ENCODE data around the gene BRPF1.

DNA sequence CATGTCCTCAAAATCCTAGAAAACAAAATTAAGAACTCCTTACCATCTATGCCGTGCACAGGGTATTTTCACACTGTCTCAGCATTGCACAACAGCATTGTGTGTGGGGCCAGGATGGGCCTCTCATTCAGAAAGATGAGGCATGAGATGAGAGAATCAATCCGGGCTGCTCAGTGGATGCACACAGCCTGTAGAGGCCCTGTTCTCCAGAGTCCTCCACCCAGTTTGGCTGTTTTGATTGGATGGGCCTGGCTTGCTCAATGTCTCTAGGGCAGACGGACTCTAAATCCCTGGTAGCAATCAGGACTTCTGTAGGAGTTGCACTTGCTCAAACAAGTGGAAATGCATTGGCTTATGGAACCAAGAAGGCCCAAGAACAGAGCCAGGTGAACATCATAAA is 48.1 kb upstream of the BRPF1 start:
- TF ChIP-seq, protein P1, sequence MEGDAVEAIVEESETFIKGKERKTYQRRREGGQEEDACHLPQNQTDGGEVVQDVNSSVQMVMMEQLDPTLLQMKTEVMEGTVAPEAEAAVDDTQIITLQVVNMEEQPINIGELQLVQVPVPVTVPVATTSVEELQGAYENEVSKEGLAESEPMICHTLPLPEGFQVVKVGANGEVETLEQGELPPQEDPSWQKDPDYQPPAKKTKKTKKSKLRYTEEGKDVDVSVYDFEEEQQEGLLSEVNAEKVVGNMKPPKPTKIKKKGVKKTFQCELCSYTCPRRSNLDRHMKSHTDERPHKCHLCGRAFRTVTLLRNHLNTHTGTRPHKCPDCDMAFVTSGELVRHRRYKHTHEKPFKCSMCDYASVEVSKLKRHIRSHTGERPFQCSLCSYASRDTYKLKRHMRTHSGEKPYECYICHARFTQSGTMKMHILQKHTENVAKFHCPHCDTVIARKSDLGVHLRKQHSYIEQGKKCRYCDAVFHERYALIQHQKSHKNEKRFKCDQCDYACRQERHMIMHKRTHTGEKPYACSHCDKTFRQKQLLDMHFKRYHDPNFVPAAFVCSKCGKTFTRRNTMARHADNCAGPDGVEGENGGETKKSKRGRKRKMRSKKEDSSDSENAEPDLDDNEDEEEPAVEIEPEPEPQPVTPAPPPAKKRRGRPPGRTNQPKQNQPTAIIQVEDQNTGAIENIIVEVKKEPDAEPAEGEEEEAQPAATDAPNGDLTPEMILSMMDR (IDR thresholded peaks at IDR 0.05): no peak
- TF ChIP-seq EZH2 (IDR thresholded peaks at IDR 0.05) (no peak), EZH2phosphoT487 (IDR thresholded peaks at IDR 0.05) (no peak)
